DMS114 treated with DMSO at 0.1 percent for 48 hours (cell line): ENCODE data around the gene ANAPC10.
"Not testable (repeated sequence)": the region's sequence is repeated elsewhere in the genome, so short reads cannot be mapped to it uniquely, and the experiment has no call there.

ENCODE experiments used
- DNase-seq: peaks from one replicate; lab custom pipeline; 2025; ENCODE audit not compliant: unreplicated experiment; lab: John Stamatoyannopoulos, UW

Gene ANAPC10

GRCh38 chr4:145012841-145013240 is 85.2 kb downstream of the ANAPC10 start:
- DNase-seq, result no peak

GRCh38 chr4:145011636-145012035 is 86.4 kb downstream of the ANAPC10 start:
- no peak for DNase-seq

DNA sequence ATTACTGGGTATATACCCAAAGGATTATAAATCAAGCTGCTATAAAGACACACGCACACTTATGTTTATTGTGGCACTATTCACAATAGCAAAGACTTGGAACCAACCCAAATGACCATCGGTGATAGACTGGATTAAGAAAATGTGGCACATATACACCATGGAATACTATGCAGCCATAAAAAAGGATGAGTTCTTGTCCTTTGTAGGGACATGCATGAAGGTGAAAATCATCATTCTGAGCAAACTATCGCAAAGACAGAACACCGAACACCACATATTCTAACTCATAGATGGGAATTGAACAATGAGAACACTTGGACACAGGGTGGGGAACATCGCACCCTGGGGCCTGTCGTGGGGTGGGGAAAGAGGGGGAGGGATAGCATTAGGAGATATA is 87.7 kb downstream of the ANAPC10 start:
- DNase-seq, result not testable (repeated sequence)

DNA sequence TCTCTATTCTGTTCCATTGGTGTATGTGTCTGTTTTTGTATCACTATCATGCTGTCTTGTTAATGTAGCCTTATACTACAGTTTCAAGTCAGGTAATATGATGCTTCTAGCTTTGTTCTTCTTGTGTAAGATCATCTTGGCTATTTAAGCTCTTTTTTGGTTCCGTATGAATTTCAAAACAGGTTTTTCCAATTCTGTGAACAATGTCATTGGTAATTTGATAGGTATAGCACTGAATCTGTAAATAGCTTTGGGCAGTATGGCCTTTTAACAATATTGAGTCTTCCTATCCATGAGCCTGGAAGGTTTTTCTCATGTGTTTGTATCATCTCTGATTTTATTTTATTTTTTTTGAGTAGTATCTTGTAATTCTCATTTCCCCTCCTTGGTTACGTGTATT is 94.3 kb downstream of the ANAPC10 start:
- no peak for DNase-seq

DNA sequence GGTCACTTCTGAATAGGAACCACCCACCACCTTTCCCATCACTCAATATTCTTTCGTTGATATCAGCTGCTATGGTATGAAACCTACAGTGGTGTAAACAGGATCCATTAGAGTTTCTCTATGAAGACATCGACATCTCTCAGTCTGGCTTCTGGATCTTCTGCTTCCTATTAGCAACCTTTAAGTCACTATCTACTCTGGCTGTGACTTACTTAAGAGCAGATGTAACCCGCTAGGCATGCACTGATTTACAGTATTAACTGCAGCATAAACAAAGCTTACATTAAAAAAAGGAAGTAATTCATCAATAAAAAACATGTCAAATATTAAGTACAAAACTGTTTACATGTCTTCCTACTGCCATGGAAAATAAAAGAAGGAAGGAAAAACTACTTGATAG is 96.4 kb downstream of the ANAPC10 start:
- no peak for DNase-seq

GRCh38 chr4:145000656-145001055 is 97.3 kb downstream of the ANAPC10 start:
- DNase-seq, result not testable (repeated sequence)

DNA sequence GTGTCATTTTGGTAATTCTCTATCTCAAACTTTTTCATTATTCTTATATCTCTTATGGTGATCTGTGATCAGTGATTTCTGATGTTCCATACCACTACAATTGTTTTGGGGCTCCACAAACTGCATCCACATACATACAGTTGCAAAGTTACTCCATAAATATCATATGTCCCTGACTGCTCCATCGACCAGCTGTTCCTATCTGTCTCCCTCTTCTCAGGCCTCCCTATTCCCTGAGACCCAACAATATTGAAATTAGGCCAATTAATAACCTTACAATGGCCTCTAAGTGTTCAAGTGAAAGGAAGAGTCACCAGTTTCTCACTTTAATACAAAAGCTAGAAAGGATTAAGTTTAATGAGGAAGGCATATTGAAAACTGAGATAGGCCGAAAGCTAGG is 108.7 kb downstream of the ANAPC10 start:
- no peak for DNase-seq

DNA sequence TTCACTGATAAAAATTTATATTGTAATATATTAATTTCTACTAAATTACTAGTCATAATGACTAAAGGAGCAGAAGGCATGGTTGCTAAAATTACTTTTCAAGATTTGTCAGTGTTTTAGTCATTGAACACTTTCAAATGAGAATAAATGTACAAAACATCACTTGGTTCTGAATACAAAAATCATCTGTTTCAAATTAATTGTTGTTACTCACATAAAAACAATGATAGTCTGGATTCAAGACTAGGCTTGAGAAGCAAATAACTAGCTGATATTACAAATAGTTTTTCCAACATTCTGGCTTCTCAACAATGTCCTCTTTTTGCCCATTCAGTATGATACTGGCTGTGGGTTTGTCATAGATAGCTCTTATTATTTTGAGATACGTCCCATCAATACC is 112.5 kb downstream of the ANAPC10 start:
- no peak for DNase-seq

DNA sequence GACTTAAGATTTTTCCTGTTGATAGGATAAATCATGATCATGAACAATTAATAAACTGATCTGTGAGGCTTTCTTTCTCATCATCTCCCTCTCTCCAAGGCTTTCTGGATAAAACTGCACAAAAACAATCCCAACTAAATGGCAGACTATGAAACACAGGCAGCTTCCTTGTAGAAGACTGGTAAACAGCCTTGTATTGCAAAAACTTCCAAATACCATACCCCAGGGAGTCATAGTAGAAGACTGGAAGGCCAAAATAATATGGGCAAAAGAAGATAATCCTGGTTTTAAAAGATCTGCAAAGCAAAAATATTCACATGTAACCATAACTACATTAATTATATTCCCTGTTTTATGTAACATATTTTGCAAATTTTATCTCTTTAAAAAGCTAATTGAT is 113.0 kb downstream of the ANAPC10 start:
- DNase-seq, result no peak

GRCh38 chr4:144984241-144984640 is 113.8 kb downstream of the ANAPC10 start:
- no peak for DNase-seq

DNA sequence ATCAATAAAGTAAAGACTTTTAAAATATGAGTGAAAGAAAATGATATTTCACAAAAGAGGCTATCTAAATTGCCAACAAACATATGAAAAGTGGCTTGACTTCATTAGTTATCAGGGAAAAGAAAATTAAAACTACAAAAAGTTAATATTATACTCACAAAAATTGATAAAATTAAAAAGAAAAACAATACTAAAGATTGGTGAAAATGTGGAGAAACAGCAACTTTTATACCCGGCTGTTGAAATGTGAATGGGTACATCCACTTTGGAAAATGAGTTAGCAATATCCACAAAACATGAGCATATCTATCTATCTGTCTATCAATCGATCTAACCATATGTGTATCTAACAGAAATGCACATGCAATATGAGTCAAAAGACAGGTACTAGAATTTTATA is 122.3 kb downstream of the ANAPC10 start:
- no peak for DNase-seq

GRCh38 chr4:144970597-144970996 is 127.4 kb downstream of the ANAPC10 start:
- no peak for DNase-seq

DNA sequence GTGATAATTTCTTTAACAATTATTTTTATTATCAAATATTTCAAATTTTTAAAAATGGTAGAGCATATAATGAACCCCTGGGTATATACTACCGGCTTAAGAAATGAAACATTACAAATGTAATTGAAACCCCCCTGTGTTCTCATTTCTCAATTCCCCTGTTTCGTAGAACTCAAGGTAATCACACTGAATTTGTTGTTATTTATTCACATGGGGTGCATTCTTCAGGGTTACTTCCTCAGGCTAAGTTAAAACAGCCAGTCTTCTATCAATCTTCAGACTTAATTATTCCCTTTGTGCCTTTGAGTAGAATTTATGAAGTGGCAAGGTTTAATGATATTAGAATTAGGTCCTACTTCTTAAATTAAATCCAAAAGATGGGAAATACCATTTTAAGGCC is 128.2 kb downstream of the ANAPC10 start:
- DNase-seq, result no peak

DNA sequence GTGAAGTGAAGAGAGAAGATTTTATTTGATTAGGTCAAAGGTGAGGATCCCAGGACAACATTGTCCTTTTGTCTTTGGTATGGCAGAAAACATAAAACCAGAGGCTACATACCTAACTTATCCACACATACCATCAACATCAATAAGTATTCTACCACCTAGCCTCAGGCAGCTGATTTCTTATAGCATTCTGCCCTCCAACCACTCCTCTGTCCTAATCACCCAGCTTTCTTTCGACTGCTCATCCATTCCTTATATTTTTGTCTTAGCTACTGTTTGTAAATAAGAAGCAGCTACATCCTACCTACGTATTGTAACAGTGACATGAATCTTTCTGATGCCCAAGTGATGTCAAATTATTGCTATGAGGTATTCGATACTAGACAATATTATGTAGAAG is 129.4 kb downstream of the ANAPC10 start:
- no peak for DNase-seq

- DNase-seq, result no peak
Observed at GRCh38 chr4:144967161-144967560, 130.8 kb downstream of the ANAPC10 start.

- no peak for DNase-seq
Observed at GRCh38 chr4:144962300-144962699, 135.7 kb downstream of the ANAPC10 start.

DNA sequence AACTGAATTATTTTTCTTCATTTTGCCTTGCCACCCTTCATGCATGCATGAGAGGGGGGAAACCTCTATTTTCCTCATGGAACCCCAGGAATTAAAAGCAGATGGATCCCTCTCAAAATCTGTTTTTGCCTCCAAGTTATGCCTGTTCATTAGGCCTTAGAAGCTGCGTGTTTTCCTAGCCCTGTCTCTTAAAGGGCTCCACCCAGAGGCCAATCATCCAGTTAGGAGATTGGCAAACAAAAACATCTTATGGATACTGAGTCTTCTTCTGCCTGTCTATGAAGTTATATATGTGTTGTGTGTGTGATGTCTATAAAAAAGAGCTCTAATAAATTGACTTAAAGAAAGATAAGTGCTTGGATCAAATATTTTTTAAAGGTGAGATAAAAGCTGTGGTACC is 142.9 kb downstream of the ANAPC10 start:
- DNase-seq, result no peak

DNA sequence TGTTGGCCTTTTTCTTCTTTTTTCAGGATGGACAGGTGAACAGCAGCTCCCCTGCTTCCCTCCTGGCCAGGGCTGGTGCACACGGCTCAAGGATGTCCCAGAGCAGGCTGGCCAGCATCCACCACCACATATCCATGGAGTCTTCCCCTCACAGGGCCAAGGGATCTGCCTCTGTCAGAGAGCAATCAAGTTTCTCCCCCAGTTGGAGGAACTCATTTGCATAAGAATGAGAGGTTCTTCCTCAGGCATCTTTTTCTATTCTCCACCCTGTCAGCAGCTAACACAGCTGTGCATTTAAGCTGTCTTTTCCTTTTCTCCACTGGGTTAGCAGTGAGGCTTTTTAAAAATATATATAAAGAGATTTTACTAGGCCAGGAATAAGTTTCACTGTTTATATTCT is 143.8 kb downstream of the ANAPC10 start:
- DNase-seq, result no peak

DNA sequence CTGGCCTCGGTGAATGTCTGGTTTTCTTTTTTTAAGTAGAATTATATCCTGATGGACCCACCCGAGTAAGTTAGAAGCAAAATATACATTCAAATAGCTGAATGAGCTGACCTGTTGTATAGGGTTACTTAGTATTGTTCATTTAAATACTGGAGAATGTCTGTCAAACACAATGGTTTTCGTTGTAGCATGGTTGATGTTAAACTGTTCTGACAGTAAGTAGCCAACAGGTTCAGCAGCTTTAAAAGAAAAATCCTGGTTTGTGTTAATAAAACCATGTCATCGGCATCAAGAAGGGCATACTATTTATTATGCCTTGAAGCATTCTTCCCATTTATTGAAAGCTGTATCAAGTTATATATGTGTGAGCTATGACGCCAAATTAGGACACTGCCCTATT is 149.6 kb downstream of the ANAPC10 start:
- no peak for DNase-seq

DNA sequence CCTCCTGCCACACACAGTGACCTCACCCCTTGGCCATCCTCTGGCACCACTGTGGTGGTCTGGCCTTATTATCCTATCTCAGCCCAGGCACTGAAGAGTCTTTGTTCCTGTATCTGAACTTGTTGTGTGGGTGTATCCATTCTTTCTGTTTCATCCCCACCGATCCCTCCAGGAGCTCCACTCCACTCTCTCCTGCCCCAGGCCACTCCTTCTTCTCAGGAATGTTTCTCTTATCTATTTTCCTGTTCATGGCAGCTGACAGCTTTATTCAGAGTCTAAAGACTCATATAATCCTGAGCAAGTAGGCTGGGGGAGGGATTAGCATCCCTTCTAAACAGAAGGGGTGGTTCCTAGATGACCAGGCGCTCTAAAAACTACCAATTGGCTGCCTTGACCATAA is 150.0 kb downstream of the ANAPC10 start:
- no peak for DNase-seq
